Parathyroid adenoma (tissue), 2 donors: ENCODE results near the gene SLC19A2.

Experiments used
- H2AFZ ChIP-seq: fragments of 300-600 bp; sonication (generic); one replicate; pipeline ENCODE4 v1.7.0; 2017; ENCODE audit warnings: antibody characterized with exemption, mild to moderate bottlenecking
- H3K27ac ChIP-seq: fragments of 300-600 bp; sonication (generic); one replicate; pipeline ENCODE4 v1.7.0; 2017
- H3K27me3 ChIP-seq: fragments of 300-600 bp; sonication (generic); one replicate; pipeline ENCODE4 v1.7.0; 2017; ENCODE audit warnings: low read length; ENCODE audit not compliant: control insufficient read depth, insufficient read depth
- H3K36me3 ChIP-seq: fragments of 300-600 bp; sonication (generic); one replicate; pipeline ENCODE4 v1.7.0; 2017; ENCODE audit warnings: low read length; ENCODE audit not compliant: control insufficient read depth, insufficient read depth
- H3K4me1 ChIP-seq: fragments of 300-600 bp; sonication (generic); one replicate; pipeline ENCODE4 v1.7.0; 2017; ENCODE audit warnings: control low read depth
- H3K4me2 ChIP-seq: fragments of 300-600 bp; sonication (generic); one replicate; pipeline ENCODE4 v1.7.0; 2017; ENCODE audit warnings: low read length
- H3K4me3 ChIP-seq: fragments of 300-600 bp; sonication (generic); one replicate; pipeline ENCODE4 v1.7.0; 2017; ENCODE audit warnings: low read depth, low read length
- H3K79me2 ChIP-seq: fragments of 300-600 bp; sonication (generic); one replicate; pipeline ENCODE4 v1.7.0; 2017; ENCODE audit warnings: control low read depth
- H3K9ac ChIP-seq: fragments of 300-600 bp; sonication (generic); one replicate; pipeline ENCODE4 v1.7.0; 2017; ENCODE audit warnings: mild to moderate bottlenecking
- H3K9me3 ChIP-seq: fragments of 300-600 bp; sonication (generic); one replicate; pipeline ENCODE4 v1.7.0; 2017; ENCODE audit warnings: low read length; ENCODE audit not compliant: control insufficient read depth
- CTCF ChIP-seq: fragments of 300-600 bp; sonication (generic); IDR thresholded peaks from one replicate; pipeline ENCODE4 v1.7.0; 2017; ENCODE audit warnings: antibody characterized with exemption, mild to moderate bottlenecking
- donor health status: primary hyperparathyroidism.

SLC19A2 gene

GRCh38 chr1:169491845-169492281 is 6.1 kb upstream of the SLC19A2 start:
- Histone ChIP-seq H3K79me2 (no peaks in the 10 kb centered on the region), H3K9ac (no peak overlapping the region), H3K4me2 (no peak overlapping the region), H2AFZ (no peak overlapping the region), H3K27ac (no peak overlapping the region), H3K36me3 (no peaks in the 10 kb centered on the region), H3K4me3 (no peak overlapping the region), H3K4me1 (peaks cover 1% of the 10 kb centered on the region), H3K27me3 (no peaks in the 10 kb centered on the region), H3K9me3 (no peaks in the 10 kb centered on the region)
- no peak for TF ChIP-seq CTCF

GRCh38 chr1:169488157-169488556 is 2.4 kb upstream of the SLC19A2 start:
- no peak overlapping the region for H3K4me2 ChIP-seq
- H3K36me3 ChIP-seq, result no peaks in the 10 kb centered on the region
- no peaks in the 10 kb centered on the region for H3K79me2 ChIP-seq
- H3K27ac ChIP-seq, result no peak overlapping the region
- H2AFZ ChIP-seq, result no peak overlapping the region
- no peak overlapping the region for H3K4me3 ChIP-seq
- H3K9ac ChIP-seq, result no peak overlapping the region
- no peaks in the 10 kb centered on the region for H3K9me3 ChIP-seq
- TF ChIP-seq CTCF, result no peak
- no peaks in the 10 kb centered on the region for H3K27me3 ChIP-seq
- H3K4me1 ChIP-seq, result peaks cover 3% of the 10 kb centered on the region

- H3K27ac ChIP-seq, result no peak overlapping the region
These were observed 1.8 kb upstream of the SLC19A2 start for GRCh38 chr1:169487561-169487960.

GRCh38 chr1:169487133-169487532 is 1.4 kb upstream of the SLC19A2 start:
- no peaks in the 10 kb centered on the region for H3K36me3 ChIP-seq
- no peaks in the 10 kb centered on the region for H3K9me3 ChIP-seq
- peak overlapping the region; percentile 66 for H3K4me2 ChIP-seq
- H3K4me3 ChIP-seq, result peak overlapping the region; percentile 90
- peaks cover 4% of the 10 kb centered on the region for H3K79me2 ChIP-seq
- H3K27ac ChIP-seq, result peak overlapping the region; percentile 97
- H3K27me3 ChIP-seq, result no peaks in the 10 kb centered on the region
- TF ChIP-seq CTCF, result no peak
- H3K9ac ChIP-seq, result no peak overlapping the region
- peak overlapping the region; percentile 80 for H2AFZ ChIP-seq
- H3K4me1 ChIP-seq, result peaks cover 3% of the 10 kb centered on the region

More at GRCh38 chr1:169487561-169487960, 1.8 kb upstream of the SLC19A2 start:
- no peak overlapping the region for H2AFZ ChIP-seq
- TF ChIP-seq CTCF, result no peak
- no peaks in the 10 kb centered on the region for H3K27me3 ChIP-seq
- peaks cover 3% of the 10 kb centered on the region for H3K4me1 ChIP-seq
- H3K4me2 ChIP-seq, result no peak overlapping the region
- peaks cover under 1% of the 10 kb centered on the region for H3K79me2 ChIP-seq
- no peak overlapping the region for H3K4me3 ChIP-seq
- no peak overlapping the region for H3K9ac ChIP-seq
- H3K36me3 ChIP-seq, result no peaks in the 10 kb centered on the region
- no peaks in the 10 kb centered on the region for H3K9me3 ChIP-seq

- Histone ChIP-seq H3K9ac (no peak overlapping the region), H3K79me2 (peaks cover 4% of the 10 kb centered on the region), H3K4me2 (peak overlapping the region; percentile 66), H2AFZ (peak overlapping the region; percentile 80), H3K27me3 (no peaks in the 10 kb centered on the region), H3K27ac (peak overlapping the region; percentile 97), H3K4me1 (peaks cover 3% of the 10 kb centered on the region), H3K9me3 (no peaks in the 10 kb centered on the region), H3K36me3 (no peaks in the 10 kb centered on the region), H3K4me3 (peak overlapping the region; percentile 90)
- TF ChIP-seq CTCF, result no peak
These were observed 722 bp upstream of the SLC19A2 start for GRCh38 chr1:169486281-169487051.
